ENCODE results near the gene MAP3K14. TPM values are rescaled to one million over a fixed set of nuclear protein-coding genes. Genes with fewer than 3 reads are reported as not detected.
"Not testable (repeated sequence)": the region's sequence is repeated elsewhere in the genome, so short reads cannot be mapped to it uniquely, and the experiment has no call there.

Gene MAP3K14
- total and polyA plus RNA-seq, 7 donors = 12.4 to 53.5 (median 24.6) TPM

DNA sequence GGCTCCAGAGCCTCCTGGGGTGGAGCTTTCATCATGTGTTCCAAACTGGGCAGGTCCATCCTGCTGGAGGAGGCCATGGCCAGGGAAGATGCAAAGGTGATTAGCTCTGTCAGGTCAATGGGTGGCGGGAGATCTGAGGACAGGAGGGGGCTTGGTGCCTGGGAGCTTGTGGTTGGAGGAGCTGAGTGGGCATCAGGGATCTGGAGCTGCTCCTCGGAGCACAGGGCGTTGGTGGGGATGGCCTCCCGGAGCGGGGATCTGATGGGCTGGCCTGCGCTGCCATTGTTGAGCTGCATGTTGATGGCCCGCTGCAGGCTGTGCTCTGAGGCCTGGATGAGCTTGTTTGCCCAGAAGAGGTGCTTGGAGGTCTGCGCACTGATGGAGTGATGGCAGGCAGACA lies 61.5 kb downstream of the MAP3K14 start:
- Histone ChIP-seq H3K27ac (no peak overlapping the region), H3K4me3 (no peak overlapping the region), H3K4me1 (peaks cover 6% of the 10 kb centered on the region), H3K27me3 (ENCODE audit: insufficient read depth in 3 of 3, low read length in 2 of 3) (no peaks in the 10 kb centered on the region), H3K36me3 (ENCODE audit: insufficient read depth in 1 of 2, low read depth in 1 of 2) (no peaks in the 10 kb centered on the region), H3K9me3 (no peaks in the 10 kb centered on the region)
- no peak for ATAC-seq
- DNase-seq = no peak
- 96 to 97% (median 96%) methylated on average over 8 of the region's 8 CpGs for WGBS, 3 donors
- intact Hi-C loops (cut with DNase I) = no loop called here
- TF ChIP-seq, protein P1, sequence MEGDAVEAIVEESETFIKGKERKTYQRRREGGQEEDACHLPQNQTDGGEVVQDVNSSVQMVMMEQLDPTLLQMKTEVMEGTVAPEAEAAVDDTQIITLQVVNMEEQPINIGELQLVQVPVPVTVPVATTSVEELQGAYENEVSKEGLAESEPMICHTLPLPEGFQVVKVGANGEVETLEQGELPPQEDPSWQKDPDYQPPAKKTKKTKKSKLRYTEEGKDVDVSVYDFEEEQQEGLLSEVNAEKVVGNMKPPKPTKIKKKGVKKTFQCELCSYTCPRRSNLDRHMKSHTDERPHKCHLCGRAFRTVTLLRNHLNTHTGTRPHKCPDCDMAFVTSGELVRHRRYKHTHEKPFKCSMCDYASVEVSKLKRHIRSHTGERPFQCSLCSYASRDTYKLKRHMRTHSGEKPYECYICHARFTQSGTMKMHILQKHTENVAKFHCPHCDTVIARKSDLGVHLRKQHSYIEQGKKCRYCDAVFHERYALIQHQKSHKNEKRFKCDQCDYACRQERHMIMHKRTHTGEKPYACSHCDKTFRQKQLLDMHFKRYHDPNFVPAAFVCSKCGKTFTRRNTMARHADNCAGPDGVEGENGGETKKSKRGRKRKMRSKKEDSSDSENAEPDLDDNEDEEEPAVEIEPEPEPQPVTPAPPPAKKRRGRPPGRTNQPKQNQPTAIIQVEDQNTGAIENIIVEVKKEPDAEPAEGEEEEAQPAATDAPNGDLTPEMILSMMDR (IDR thresholded peaks at IDR 0.05) = no peak

DNA sequence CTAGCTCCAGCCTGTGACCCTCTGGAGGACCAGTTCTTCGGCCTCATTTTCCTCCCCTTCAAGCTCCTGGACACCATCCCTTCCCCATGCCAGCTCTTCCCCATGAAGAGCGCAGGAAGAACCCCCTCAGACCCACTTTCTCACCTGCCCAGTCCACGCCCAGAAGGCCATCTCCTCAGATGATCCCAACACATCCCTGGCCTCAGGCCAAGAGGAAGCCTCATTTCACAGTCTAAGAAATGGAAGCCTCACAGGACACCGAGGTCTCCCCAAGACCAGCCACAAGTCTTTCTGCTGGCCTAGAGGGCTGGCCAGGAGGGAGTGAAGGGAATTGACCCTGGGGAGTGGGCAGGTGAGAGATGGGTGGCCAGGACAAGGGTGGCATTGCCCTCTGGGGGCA lies 62.9 kb downstream of the MAP3K14 start:
- TF ChIP-seq, protein P1 (IDR thresholded peaks at IDR 0.05) = no peak
- Histone ChIP-seq H3K27ac (no peak overlapping the region), H3K9me3 (no peaks in the 10 kb centered on the region), H3K36me3 (ENCODE audit: insufficient read depth in 1 of 2, low read depth in 1 of 2) (no peaks in the 10 kb centered on the region), H3K4me1 (no peaks in the 10 kb centered on the region), H3K4me3 (no peak overlapping the region), H3K27me3 (ENCODE audit: insufficient read depth in 3 of 3, low read length in 2 of 3) (no peaks in the 10 kb centered on the region)
- 93 to 98% (median 98%) methylated on average over 4 of the region's 4 CpGs for WGBS, 3 donors
- DNase-seq = no peak
- ATAC-seq = no peak
- intact Hi-C loops (cut with DNase I) = no loop called here

DNA sequence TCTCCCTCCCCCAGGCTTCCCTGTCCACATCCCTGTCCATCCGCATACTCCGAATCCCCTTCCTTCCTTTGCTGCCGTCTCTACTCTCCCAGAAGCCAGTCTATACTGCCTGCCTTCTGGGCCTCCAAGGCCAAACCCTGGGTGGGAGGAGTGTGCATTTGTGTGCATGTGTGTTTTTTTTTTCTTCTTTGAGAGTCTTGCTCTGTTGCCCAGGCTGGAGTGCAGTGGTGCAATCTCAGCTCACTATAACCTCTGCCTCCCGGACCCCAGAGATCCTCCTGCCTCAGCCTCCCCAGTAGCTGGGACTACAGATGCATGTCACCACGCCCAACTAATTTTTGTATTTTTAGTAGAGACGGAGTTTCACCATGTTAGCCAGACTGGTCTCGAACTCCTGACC lies 63.6 kb downstream of the MAP3K14 start:
- H3K27ac ChIP-seq; H3K9me3 ChIP-seq; H3K27me3 ChIP-seq (ENCODE audit: insufficient read depth in 3 of 3, low read length in 2 of 3); H3K36me3 ChIP-seq (ENCODE audit: insufficient read depth in 1 of 2, low read depth in 1 of 2); H3K4me1 ChIP-seq; DNase-seq; ATAC-seq; intact Hi-C loops (cut with DNase I); H3K4me3 ChIP-seq: not testable (repeated sequence)
- 91 to 93% (median 93%) methylated on average over 7 of the region's 7 CpGs for WGBS, 3 donors

DNA sequence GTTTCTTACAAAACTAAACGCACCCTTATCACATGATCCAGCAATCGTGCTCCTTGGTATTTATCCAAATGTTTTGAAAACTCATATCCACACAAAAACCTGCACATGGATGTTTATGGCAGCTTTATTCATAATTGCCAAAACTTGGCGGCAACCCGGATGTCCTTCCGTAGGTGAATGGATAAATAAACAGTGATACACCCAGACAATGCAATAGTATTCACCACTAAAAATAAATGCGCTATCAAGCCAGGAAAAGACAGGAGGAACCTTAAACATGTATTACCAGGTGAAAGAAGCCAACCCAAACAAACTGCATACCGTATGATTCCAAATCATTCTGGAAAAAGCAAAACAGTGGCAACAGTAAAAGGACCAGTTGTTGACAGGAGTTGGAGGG lies 64.9 kb downstream of the MAP3K14 start:
- H3K36me3 ChIP-seq (ENCODE audit: insufficient read depth in 1 of 2, low read depth in 1 of 2) = no peaks in the 10 kb centered on the region
- ATAC-seq = no peak
- no peak overlapping the region for H3K4me3 ChIP-seq
- peaks cover 0 to 3% (median 0%) of the 10 kb centered on the region in 3 donors for H3K27me3 ChIP-seq (ENCODE audit: insufficient read depth in 3 of 3, low read length in 2 of 3)
- TF ChIP-seq, protein P1 (IDR thresholded peaks at IDR 0.05) = no peak
- no peaks in the 10 kb centered on the region for H3K9me3 ChIP-seq
- no peak overlapping the region for H3K27ac ChIP-seq
- intact Hi-C loops (cut with DNase I) = no loop called here
- 66 to 70% (median 67%) methylated on average over 7 of the region's 7 CpGs for WGBS, 3 donors
- H3K4me1 ChIP-seq = peaks cover 7% of the 10 kb centered on the region
- DNase-seq = no peak

DNA sequence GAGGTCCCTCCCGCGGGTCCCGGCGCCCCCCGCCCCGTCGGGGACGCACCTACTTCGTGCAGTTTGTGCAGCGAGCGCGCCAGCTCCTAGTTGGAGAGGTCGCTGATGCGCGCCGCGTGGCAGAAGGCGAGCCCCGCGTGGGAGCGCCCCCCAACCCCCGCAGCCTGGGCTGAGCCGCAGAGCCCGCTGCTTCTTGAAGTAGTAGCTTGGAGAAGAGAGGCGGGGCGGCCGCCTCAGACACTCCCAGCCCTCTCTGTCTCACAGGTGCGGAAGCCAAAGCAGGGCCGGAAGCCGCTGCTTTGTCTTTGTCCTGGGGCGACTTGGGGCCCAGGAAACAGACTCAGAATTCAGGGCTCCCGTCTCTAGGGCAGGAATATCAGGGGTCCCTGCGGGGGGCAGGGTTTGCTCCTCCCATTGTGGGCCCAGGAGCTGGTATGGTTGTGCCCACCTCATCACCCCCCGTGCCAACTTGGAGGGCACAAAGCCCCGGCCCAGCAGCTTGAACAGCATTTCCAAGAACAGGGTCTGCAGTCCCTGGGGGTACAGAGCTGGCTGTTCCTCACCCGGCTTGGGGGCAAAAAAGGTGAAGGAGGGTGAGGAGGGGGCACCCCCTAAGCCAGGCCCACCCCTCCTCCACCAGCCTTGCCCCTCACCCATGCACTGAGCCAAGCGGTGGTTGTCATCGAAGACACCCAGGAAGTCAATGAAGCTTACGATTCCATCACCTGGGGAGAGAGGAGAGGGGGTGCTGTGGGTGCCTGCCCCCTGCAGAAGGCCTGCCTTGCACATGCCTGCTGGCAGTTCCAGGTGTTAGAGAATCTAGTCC lies 68.5 kb downstream of the MAP3K14 start:
- Histone ChIP-seq H3K27ac (no peak overlapping the region), H3K4me3 (peak overlapping the region; percentile 65), H3K36me3 (ENCODE audit: insufficient read depth in 1 of 2, low read depth in 1 of 2) (peaks cover 0 to 7% of the 10 kb centered on the region in 2 donors), H3K9me3 (no peaks in the 10 kb centered on the region), H3K27me3 (ENCODE audit: insufficient read depth in 3 of 3, low read length in 2 of 3) (peaks cover 0 to 9% (median 0%) of the 10 kb centered on the region in 3 donors), H3K4me1 (peaks cover 9% of the 10 kb centered on the region)
- DNase-seq (no peak), ATAC-seq (peak in 2 of 4 donors; percentile 9 to 18)
- 41 to 50% (median 45%) methylated on average over 33 to 39 of the region's 39 CpGs for WGBS, 3 donors
- TF ChIP-seq, protein P1 (IDR thresholded peaks at IDR 0.05) = no peak
- intact Hi-C loops (cut with DNase I) = no loop called here
